Neural cell (in vitro differentiated cells): ENCODE results near the gene ARGFX. TPM values are rescaled to one million over a fixed set of nuclear protein-coding genes. Genes with fewer than 3 reads are reported as not detected.

Source experiments
- H2AFZ ChIP-seq: fragments of 200-600, 300-800 bp; sonication (generic), shearing (Covaris generic); 2 replicates; pipeline ENCODE4 v1.6.0; 2014; ENCODE audit warnings: low read depth, mild to moderate bottlenecking, antibody characterized with exemption, low read length, moderate library complexity
- H3F3A ChIP-seq: fragments of 200-600 bp; shearing (Covaris generic); 2 replicates; pipeline ENCODE4 v1.6.1; 2016; ENCODE audit warnings: mild to moderate bottlenecking, moderate library complexity, mixed read lengths, antibody characterized with exemption, low read length; ENCODE audit not compliant: insufficient read depth, poor library complexity, severe bottlenecking
- H3K27ac ChIP-seq: fragments of 200-600, 300-800 bp; sonication (generic), shearing (Covaris generic); 2 replicates; pipeline ENCODE4 v1.5.1; 2014; ENCODE audit warnings: mild to moderate bottlenecking, low read length, moderate library complexity
- H3K27me3 ChIP-seq: fragments of 300-800, 200-600 bp; sonication (generic), shearing (Covaris generic); 2 replicates; pipeline ENCODE4 v1.6.0; 2014; ENCODE audit warnings: mild to moderate bottlenecking, low read depth, low read length, moderate library complexity; ENCODE audit not compliant: insufficient read depth
- H3K36me3 ChIP-seq: fragments of 300-800, 200-600 bp; sonication (generic), shearing (Covaris generic); 2 replicates; pipeline ENCODE4 v1.5.1; 2014; ENCODE audit warnings: mild to moderate bottlenecking, antibody characterized with exemption, low read length, moderate library complexity; ENCODE audit not compliant: insufficient read depth
- H3K4me2 ChIP-seq: fragments of 300-800, 200-600 bp; sonication (generic), shearing (Covaris generic); 2 replicates; pipeline ENCODE4 v1.6.0; 2014; ENCODE audit warnings: mild to moderate bottlenecking, low read length
- H3K4me3 ChIP-seq: fragments of 300-800, 200-600 bp; sonication (generic), shearing (Covaris generic); 2 replicates; pipeline ENCODE4 v1.5.1; 2014; ENCODE audit warnings: mild to moderate bottlenecking, low read length, moderate library complexity
- H3K79me2 ChIP-seq: fragments of 200-600 bp; shearing (Covaris generic); replicated peaks from 2 replicates; pipeline ENCODE4 v1.6.0; 2014; ENCODE audit warnings: mild to moderate bottlenecking, low read length, moderate library complexity; ENCODE audit not compliant: insufficient read depth
- H3K9ac ChIP-seq: fragments of 300-800, 200-600 bp; sonication (generic), shearing (Covaris generic); 2 replicates; pipeline ENCODE4 v1.6.1; 2016; ENCODE audit warnings: mild to moderate bottlenecking, low read length, mixed read lengths
- H3K9me2 ChIP-seq: fragments of 200-600 bp; shearing (Covaris generic); 2 replicates; pipeline ENCODE4 v1.6.1; 2016; ENCODE audit warnings: mild to moderate bottlenecking, low read length, mixed read lengths; ENCODE audit not compliant: insufficient read depth
- H3K9me3 ChIP-seq: fragments of 200-600, 300-800 bp; sonication (generic), shearing (Covaris generic); 2 replicates; pipeline ENCODE4 v1.6.1; 2016; ENCODE audit warnings: mild to moderate bottlenecking, mixed run types, low read length, moderate library complexity, mixed read lengths
- H4K20me1 ChIP-seq: fragments of 200-600 bp; shearing (Covaris generic); 2 replicates; pipeline ENCODE4 v1.6.1; 2016; ENCODE audit warnings: mild to moderate bottlenecking, mixed run types; ENCODE audit not compliant: insufficient read depth
- CTCF ChIP-seq: fragments of 450-650 bp; IDR thresholded peaks from 2 replicates; pipeline ENCODE4 v1.5.1; 2014; ENCODE audit warnings: antibody characterized with exemption, mild to moderate bottlenecking, moderate library complexity; ENCODE audit not compliant: poor library complexity, severe bottlenecking
- EP300 ChIP-seq: fragments of 450-650 bp; conservative IDR thresholded peaks from 2 replicates; pipeline ENCODE4 v1.6.1; 2014; ENCODE audit warnings: antibody characterized with exemption, mild to moderate bottlenecking, moderate library complexity; ENCODE audit not compliant: poor library complexity, severe bottlenecking
- EZH2 ChIP-seq: fragments of 200-600, 300-800 bp; shearing (Covaris generic), sonication (generic); IDR thresholded peaks from 2 replicates; pipeline ENCODE4 v1.6.1; 2014; ENCODE audit warnings: antibody characterized with exemption, low read length, borderline replicate concordance, mild to moderate bottlenecking; ENCODE audit not compliant: insufficient read depth, poor library complexity, severe bottlenecking
- MXI1 ChIP-seq: fragments of 450-650 bp; conservative IDR thresholded peaks from 2 replicates; pipeline ENCODE4 v1.6.1; 2014; ENCODE audit warnings: antibody characterized with exemption, mild to moderate bottlenecking; ENCODE audit not compliant: poor library complexity, severe bottlenecking
- POLR2AphosphoS5 ChIP-seq: IDR thresholded peaks from 2 replicates; pipeline ENCODE4 v1.6.1; 2012
- RAD21 ChIP-seq: fragments of 450-650 bp; conservative IDR thresholded peaks from 2 replicates; pipeline ENCODE4 v1.6.1; 2014; ENCODE audit warnings: antibody characterized with exemption, mild to moderate bottlenecking, moderate library complexity
- REST ChIP-seq: IDR thresholded peaks from 2 replicates; pipeline ENCODE4 v1.6.1; 2012; ENCODE audit warnings: borderline replicate concordance
- SMC3 ChIP-seq: fragments of 450-650 bp; conservative IDR thresholded peaks from 2 replicates; pipeline ENCODE4 v1.6.1; 2014; ENCODE audit warnings: antibody characterized with exemption, mild to moderate bottlenecking, moderate library complexity; ENCODE audit not compliant: poor library complexity
- polyA minus RNA-seq: library from RNA; depleted of rRNA, polyadenylated mRNA; stranded (reverse); fragments of >200 nt; gene quantifications from 2 replicates; pipeline ENCODE4 v1.2.3, GENCODE V29; 2014
- polyA plus RNA-seq: library from polyadenylated mRNA; depleted of rRNA; stranded (reverse); fragments of >200 nt; gene quantifications from 2 replicates; pipeline ENCODE4 v1.2.3, GENCODE V29; 2014

ARGFX gene
- polyA plus RNA-seq, result not detected in 2 replicates
- polyA minus RNA-seq, result not detected in 2 replicates

GRCh38 chr3:121567649-121568048 lies at the start of gene ARGFX:
TSS of gene ARGFX (plus strand) at chr3:121567949. CDS start at chr3:121570714, 2,765 bp downstream.
- H4K20me1 ChIP-seq, result no peaks in the 10 kb centered on the region
- H2AFZ ChIP-seq, result no peak within 1 kb of the TSS
- no peaks in the 10 kb centered on the region for H3K36me3 ChIP-seq
- H3F3A ChIP-seq, result no peaks in the 10 kb centered on the region
- H3K9ac ChIP-seq, result no peak within 1 kb of the TSS
- no peak for TF ChIP-seq MXI1
- TF ChIP-seq REST, result no peak
- no peak for TF ChIP-seq EZH2
- no peak for TF ChIP-seq RAD21
- no peak for TF ChIP-seq CTCF
- TF ChIP-seq POLR2AphosphoS5, result no peak
- TF ChIP-seq SMC3, result no peak
- no peaks in the 10 kb centered on the region for H3K79me2 ChIP-seq
- no peak within 1 kb of the TSS for H3K4me3 ChIP-seq
- H3K27me3 ChIP-seq, result no peaks in the 10 kb centered on the region
- no peaks in the 10 kb centered on the region for H3K9me3 ChIP-seq
- H3K9me2 ChIP-seq, result no peaks in the 10 kb centered on the region
- H3K27ac ChIP-seq, result no peak within 1 kb of the TSS
- no peak within 1 kb of the TSS for H3K4me2 ChIP-seq

- H3K9ac ChIP-seq, result no peak overlapping the region
- H3K9me3 ChIP-seq, result no peaks in the 10 kb centered on the region
- no peak overlapping the region for H3K4me2 ChIP-seq
- H3K79me2 ChIP-seq, result no peaks in the 10 kb centered on the region
- no peak overlapping the region for H3K27ac ChIP-seq
- H3F3A ChIP-seq, result no peaks in the 10 kb centered on the region
- H3K36me3 ChIP-seq, result no peaks in the 10 kb centered on the region
- H3K4me3 ChIP-seq, result no peak overlapping the region
- no peaks in the 10 kb centered on the region for H4K20me1 ChIP-seq
- TF ChIP-seq CTCF, result no peak
- no peak for TF ChIP-seq SMC3
- no peak for TF ChIP-seq EP300
- no peak for TF ChIP-seq REST
- TF ChIP-seq RAD21, result no peak
- no peaks in the 10 kb centered on the region for H3K9me2 ChIP-seq
- no peaks in the 10 kb centered on the region for H3K27me3 ChIP-seq
- no peak overlapping the region for H2AFZ ChIP-seq
Measured at GRCh38 chr3:121517953-121518655, 49.6 kb upstream of the ARGFX start.
